ENCODE measurements around the gene GALNT5.
"Not testable (repeated sequence)": the region's sequence is repeated elsewhere in the genome, so short reads cannot be mapped to it uniquely, and the experiment has no call there.

Gene GALNT5, protein sequence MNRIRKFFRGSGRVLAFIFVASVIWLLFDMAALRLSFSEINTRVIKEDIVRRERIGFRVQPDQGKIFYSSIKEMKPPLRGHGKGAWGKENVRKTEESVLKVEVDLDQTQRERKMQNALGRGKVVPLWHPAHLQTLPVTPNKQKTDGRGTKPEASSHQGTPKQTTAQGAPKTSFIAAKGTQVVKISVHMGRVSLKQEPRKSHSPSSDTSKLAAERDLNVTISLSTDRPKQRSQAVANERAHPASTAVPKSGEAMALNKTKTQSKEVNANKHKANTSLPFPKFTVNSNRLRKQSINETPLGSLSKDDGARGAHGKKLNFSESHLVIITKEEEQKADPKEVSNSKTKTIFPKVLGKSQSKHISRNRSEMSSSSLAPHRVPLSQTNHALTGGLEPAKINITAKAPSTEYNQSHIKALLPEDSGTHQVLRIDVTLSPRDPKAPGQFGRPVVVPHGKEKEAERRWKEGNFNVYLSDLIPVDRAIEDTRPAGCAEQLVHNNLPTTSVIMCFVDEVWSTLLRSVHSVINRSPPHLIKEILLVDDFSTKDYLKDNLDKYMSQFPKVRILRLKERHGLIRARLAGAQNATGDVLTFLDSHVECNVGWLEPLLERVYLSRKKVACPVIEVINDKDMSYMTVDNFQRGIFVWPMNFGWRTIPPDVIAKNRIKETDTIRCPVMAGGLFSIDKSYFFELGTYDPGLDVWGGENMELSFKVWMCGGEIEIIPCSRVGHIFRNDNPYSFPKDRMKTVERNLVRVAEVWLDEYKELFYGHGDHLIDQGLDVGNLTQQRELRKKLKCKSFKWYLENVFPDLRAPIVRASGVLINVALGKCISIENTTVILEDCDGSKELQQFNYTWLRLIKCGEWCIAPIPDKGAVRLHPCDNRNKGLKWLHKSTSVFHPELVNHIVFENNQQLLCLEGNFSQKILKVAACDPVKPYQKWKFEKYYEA

DNA sequence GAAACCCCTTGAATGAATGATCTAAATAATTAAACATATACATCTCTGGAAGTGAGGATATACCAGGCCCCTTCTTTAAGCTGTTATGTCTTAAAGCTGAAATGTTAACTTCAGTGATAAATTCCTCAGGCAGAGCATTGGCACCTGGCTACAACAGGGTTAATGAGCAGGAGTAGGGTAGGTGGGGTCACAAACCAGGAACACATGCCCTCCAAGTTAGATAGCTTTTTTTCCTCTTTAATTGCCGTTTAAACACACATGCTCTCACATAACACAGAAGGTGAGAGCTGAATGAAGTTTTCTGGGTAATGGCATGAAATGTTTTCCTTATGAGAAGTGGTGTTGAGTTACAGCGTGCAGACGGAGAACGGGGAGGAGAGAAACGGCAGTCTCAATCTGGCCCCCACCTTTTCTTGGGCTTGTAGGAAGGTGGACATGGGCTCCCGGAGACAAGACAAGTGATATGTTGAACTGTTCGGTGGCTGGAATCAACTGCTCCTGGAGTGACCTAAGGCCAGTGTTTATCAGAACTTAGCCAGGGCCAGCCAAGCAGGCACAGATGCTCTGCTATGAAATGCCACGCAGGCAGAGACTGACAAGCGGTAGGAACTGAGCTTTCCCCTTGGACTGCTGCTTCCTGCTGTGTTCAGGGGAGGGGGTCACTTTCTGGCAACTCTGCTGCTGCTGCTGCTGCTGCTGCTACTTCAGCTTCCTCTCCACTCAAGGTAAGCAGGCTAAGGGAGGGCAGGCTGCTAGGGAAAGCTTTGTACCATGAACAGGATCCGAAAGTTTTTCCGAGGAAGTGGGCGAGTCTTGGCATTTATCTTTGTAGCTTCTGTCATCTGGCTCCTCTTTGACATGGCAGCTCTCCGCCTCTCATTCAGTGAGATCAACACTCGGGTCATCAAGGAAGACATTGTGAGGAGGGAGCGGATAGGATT, at the start of gene GALNT5:
Gene GALNT5 (plus strand): TSS at position 394 of the 941 bp plus-strand sequence. CDS start 378 bp downstream, at position 772.
- peak; percentile 2 for DNase-seq

DNA sequence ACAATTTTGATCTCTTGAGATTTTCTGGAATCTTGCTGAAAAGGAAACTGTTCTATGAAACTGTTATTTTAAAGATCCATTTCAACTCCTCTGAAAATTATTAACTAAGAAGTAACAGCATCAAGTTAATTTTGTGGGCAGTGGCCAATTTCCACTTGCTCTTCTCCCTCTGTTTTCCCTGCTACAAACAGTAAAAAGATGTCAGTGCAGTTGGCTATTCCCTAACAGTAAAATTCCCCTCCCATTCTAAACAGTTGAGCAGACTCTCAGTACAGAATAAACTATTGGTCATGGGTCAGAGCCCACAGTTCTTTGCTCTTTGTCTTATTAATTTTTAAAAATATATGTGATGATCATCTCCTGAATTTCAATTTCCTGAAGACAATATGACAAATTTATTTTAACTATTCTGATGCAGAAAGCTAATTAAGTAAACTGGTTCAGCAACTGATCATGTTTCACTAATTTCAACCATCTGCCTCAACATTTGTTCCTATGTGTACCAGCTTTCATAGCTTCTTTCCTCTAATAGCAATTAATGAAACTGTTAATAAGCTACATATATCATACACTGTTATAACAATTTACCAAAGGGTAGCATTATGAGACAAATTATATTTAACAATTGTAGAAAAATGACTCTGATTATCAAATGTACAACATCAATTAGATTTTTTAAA, 41.1 kb upstream of the GALNT5 start:
- DNase-seq: no peak

GRCh38 chr2:157217409-157217808, 40.1 kb upstream of the GALNT5 start:
- DNase-seq: no peak

DNA sequence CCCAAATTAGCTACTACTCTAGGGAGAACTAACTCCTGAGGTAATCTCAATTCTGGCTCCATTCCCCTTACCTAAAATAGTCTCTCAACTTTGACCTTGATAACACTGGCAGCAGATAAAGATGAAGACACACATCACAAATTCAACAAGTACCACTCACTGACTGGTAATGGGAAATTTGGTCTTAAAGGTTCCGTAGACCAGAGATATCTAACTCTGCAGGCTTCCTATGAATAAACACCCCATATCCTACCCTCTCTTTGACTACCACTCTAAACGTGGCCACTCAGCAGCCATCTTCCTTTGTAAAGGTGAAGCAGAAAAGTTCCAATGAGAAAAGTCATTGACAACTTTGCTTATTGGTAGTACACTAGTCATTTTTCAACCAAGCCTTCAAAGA, 38.6 kb upstream of the GALNT5 start:
- no peak for DNase-seq

GRCh38 chr2:157220502-157220901, 37.0 kb upstream of the GALNT5 start:
- DNase-seq: no peak

GRCh38 chr2:157221394-157221988, 36.0 kb upstream of the GALNT5 start:
- no peak for DNase-seq

DNA sequence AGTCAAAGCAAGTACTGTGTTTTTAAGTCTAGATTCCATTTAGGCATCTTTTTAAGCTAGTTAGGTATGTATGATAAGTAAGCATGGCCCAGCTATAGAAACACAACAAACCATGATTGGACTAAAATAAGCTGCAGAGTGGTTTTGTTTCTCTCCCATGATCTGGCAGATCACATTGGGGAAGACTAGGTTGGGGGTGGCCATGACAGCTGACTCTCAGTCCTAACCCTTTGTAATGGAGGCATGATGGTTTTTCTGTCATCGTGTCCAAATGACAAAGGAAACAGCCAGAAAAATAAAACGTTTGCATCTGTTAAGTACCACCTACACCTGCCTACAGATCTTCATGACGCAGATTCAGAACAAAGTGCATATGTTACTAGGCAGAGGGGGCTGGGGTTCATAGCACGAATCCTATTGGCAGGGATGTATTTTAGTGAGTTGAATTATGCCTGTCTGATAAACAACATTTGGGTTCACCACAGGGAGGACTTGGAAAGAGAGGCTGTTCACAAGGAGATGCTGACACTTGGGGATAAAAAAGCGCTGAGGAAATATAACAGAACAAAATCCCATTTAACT, 33.8 kb upstream of the GALNT5 start:
- no peak for DNase-seq

DNA sequence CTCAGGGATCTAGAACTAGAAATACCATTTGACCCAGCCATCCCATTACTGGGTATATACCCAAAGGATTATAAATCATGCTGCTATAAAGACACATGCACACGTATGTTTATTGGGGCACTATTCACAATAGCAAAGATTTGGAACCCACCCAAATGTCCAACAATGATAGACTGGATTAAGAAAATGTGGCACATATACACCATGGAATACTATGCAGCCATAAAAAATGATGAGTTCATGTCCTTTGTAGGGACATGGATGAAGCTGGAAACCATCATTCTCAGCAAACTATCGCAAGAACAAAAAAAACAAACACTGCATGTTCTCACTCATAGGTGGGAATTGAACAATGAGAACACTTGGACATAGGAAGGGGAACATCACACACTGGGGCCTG, 33.1 kb upstream of the GALNT5 start:
- not testable (repeated sequence) for DNase-seq

- no peak for DNase-seq
Observed at GRCh38 chr2:157227592-157227991, 29.9 kb upstream of the GALNT5 start.

DNA sequence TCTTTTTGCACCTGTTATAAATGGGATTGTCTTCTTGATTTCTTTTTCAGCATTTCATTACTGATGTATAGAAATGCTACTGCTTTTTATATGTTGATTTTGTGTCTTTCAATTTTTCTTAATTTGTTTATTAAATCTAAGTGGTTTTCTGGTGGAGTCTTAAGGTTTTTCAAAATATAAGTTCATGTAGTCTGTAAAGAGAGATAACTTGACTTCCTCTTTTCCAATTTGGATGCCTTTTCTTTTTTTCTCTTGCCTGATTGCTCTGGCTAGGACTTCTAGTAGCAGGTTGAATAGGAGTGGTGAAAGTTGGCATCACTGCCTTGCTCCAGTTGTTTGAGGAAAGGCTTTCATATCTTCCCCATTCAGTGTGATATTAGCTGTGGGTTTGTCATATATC, 28.6 kb upstream of the GALNT5 start:
- DNase-seq: no peak

DNA sequence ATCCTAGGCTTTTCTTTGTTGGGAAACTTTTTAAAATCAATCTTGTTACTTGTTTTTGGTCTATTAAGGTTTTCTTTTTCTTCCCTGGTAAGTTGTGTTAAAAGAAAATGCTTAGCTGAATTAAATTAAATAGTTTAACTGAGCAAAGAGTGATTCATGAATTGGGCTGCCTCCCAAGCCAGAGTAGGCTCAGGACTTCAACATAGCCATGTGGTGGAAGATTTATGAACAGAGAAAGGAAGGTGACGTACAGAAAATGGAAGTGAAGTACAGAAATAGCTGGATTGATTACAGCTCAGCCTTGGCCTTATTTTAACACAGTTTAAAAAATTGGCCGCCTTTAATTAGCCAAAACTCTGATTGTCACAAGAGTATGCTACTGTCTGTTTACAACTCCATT, 27.9 kb upstream of the GALNT5 start:
- DNase-seq: no peak

GRCh38 chr2:157231476-157231875, 26.0 kb upstream of the GALNT5 start:
- no peak for DNase-seq

DNA sequence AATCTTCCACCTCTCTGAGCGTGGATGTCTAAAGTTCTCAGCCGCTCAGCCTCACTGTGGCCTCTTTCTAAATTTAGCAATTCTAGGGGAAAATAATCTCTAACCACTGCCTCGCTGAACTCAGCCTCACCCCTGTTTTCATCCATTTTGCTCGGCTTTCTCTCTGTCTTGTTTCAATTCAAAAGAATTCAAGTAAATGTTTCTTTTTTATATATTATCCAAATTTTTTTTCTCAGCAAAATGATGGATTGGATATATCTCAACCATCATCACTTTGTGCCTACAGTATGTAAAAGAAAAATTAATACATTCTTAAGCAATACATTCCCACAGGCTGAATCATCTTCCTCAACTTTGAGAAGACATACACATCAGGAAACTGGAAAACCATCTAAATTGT, 24.0 kb upstream of the GALNT5 start:
- no peak for DNase-seq

GRCh38 chr2:157236404-157236803, 21.1 kb upstream of the GALNT5 start:
- DNase-seq: no peak

DNA sequence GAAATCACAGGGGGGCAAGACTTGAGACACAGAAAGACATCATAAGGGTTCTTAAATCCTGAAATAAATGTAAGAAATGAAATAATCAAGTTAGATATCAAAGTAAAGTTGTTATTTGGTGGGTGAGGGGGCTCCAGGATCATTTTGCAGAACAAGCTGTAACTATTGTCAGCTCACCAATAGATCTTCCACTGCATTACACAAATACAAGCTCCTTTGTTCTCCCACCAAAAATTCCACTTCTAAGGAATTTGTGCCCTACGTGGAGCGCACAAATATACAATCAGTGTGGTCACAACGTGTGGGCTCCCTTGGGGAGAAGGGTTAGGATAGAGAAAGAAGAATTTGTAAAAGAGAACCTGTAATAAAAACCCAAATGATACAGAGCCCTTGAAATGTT, 19.2 kb upstream of the GALNT5 start:
- DNase-seq: no peak

DNA sequence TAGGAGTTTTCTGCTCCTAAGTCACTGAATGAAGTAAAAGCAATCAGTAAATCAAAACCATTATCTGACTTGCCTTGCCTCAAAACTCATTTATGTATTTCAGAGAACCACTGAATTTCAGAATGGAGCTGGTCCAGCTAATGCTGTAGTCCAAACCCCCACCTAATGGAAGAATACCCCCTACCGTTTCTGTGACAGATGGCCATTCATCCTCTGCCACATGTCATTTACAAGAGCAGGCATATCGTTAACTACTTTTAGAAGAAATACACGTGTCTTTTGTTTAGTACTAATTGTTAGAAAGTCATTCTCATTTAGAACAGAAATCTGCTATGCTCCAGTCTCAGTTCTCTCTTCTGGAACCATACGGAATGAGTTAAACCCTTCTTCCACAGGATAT, 12.8 kb upstream of the GALNT5 start:
- no peak for DNase-seq

GRCh38 chr2:157245144-157245840, 12.2 kb upstream of the GALNT5 start:
- no peak for DNase-seq

GRCh38 chr2:157245846-157246764, 11.4 kb upstream of the GALNT5 start:
- no peak for DNase-seq

DNA sequence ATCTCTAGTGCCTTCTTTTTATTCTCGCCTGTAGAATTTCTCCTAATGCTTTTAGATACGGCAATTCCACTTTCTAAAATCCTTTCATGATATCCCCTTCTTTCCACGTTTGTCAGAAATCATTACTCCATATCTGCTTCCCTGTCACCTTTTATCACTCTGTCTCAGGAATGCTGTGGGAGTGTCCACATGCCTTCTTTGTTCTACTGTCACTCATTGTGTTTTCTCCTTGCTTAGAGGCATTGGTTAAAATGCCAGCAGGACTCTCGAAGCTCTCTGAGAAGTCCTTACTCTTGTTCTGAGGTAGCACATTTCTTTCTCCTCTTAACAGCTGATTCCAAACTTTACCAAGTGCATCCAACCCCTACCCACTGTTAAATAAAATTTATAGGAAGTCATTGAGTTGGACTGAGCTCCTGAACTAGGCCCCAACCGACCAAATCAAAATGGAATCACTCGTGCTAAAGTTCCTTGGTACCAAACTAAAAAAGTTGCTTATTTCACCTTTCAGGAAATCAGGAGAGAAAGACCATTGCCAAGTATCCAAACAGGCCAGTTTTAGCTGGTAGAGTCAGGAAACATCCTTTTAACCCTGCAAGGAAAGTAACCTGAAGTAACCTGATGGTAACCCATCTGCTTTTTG, 10.6 kb upstream of the GALNT5 start:
- no peak for DNase-seq

Measured in suppressor macrophage treated with lipopolysaccharide for 4 hours (primary cell).